ENCODE measurements around the gene GINS1. TPM values are rescaled to one million over a fixed set of nuclear protein-coding genes. Genes with fewer than 3 reads are reported as not detected.

GINS1 gene
- total RNA-seq, 4 donors from 2014 or later, result 0.31 to 1.2 (median 1.2) TPM; not detected in 1

DNA sequence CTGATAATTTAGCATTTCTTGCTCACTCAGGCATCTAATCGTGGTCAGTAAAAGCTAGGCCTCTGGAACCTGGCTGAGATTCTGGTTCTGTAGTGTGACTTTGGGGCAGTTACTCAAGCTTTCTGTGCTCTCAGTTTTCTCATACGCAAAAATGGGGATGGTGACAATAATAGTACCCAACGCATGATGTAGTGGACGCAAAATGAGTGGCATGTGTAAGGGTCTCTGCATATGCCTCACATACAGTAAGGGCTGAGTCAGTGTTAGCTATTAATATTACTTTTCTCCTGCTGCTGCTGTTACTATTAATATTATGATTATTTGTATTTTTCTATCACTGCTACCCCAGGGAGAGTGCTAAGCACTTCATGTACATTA, 686 bp downstream of the GINS1 start:
- TF ChIP-seq POLR2AphosphoS5 (IDR thresholded peaks at IDR 0.05), result no peak
- TF ChIP-seq, protein P1, sequence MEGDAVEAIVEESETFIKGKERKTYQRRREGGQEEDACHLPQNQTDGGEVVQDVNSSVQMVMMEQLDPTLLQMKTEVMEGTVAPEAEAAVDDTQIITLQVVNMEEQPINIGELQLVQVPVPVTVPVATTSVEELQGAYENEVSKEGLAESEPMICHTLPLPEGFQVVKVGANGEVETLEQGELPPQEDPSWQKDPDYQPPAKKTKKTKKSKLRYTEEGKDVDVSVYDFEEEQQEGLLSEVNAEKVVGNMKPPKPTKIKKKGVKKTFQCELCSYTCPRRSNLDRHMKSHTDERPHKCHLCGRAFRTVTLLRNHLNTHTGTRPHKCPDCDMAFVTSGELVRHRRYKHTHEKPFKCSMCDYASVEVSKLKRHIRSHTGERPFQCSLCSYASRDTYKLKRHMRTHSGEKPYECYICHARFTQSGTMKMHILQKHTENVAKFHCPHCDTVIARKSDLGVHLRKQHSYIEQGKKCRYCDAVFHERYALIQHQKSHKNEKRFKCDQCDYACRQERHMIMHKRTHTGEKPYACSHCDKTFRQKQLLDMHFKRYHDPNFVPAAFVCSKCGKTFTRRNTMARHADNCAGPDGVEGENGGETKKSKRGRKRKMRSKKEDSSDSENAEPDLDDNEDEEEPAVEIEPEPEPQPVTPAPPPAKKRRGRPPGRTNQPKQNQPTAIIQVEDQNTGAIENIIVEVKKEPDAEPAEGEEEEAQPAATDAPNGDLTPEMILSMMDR (IDR thresholded peaks at IDR 0.05), result no peak
- TF ChIP-seq POLR2A (IDR thresholded peaks at IDR 0.05), result no peak
- TF ChIP-seq EP300 (IDR thresholded peaks at IDR 0.05), result no peak
- Histone ChIP-seq H3K9me3 (peaks cover 0 to 7% (median 0%) of the 10 kb centered on the region in 3 donors), H3K36me3 (no peaks in the 10 kb centered on the region), H3K4me3 (peak overlapping the region; percentile 64 to 81), H3K27me3 (no peaks in the 10 kb centered on the region), H3K4me1 (peaks cover 0 to 10% (median 0%) of the 10 kb centered on the region in 3 donors), H3K27ac (peak overlapping the region in 2 of 4 donors; percentile 53 to 72)
- WGBS, 2 donors (ENCODE audit: low coverage in 1 of 2), result 0 to 7% methylated on average over 3 to 4 of the region's 4 CpGs
- no peak for ATAC-seq

DNA sequence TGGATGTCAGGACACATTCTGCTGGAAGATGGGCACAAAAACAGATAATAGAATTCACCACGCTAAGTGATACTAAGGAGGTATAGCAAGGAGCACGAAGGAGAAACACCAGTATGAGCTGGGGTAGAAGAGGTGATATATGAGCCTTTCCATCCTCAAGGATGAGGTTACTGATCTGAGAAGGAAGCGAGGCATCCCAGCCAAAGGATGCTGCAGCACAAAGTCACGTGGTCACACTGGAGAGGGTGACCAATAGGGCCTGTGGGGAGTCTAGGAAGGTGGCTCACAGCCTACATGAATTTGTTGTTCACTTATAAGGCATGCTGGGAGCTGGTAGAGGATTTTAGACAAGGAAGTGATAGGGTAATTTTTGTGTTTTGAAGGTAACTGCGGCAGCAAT, 1.4 kb downstream of the GINS1 start:
- 86 to 98% methylated on average over 4 to 5 of the region's 5 CpGs for WGBS, 2 donors (ENCODE audit: low coverage in 1 of 2)
- no peak overlapping the region for H3K27ac ChIP-seq
- no peak overlapping the region for H3K4me3 ChIP-seq
- no peak for ATAC-seq
- no peaks in the 10 kb centered on the region for H3K27me3 ChIP-seq
- peaks cover 0 to 10% (median 0%) of the 10 kb centered on the region in 3 donors for H3K4me1 ChIP-seq
- H3K36me3 ChIP-seq, result no peaks in the 10 kb centered on the region
- TF ChIP-seq POLR2A (IDR thresholded peaks at IDR 0.05) (no peak), EP300 (IDR thresholded peaks at IDR 0.05) (no peak), POLR2AphosphoS5 (IDR thresholded peaks at IDR 0.05) (no peak)
- TF ChIP-seq, protein P1 (IDR thresholded peaks at IDR 0.05), result no peak
- H3K9me3 ChIP-seq, result peaks cover 0 to under 1% (median 0%) of the 10 kb centered on the region in 3 donors

DNA sequence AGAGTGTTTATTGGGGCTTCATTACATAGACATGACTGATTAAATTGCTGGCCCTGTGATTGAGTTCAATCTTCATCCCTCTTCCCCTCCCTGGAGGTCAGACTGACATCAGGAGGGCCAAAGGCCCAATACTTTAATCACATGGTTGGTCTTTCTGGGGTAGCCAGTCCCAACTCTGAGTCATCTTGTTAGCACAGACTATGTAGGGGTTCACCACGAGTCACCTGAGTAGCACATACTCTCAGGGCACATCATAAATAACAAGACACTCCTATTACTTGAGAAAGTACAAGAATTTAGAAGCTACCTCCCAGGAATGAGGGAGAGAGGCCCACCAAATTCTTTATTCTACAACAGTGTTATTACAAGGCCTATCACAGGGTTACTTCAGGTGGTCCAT, 11.3 kb downstream of the GINS1 start:
- H3K27ac ChIP-seq, result no peak overlapping the region
- H3K36me3 ChIP-seq, result no peaks in the 10 kb centered on the region
- WGBS, 2 donors (ENCODE audit: low coverage in 1 of 2), result 100% methylated on average over 1 of the region's 1 CpG; no CpG with 5 or more reads in 1 of the 2 donors
- H3K4me1 ChIP-seq, result no peaks in the 10 kb centered on the region
- H3K4me3 ChIP-seq, result no peak overlapping the region
- no peaks in the 10 kb centered on the region for H3K27me3 ChIP-seq
- no peaks in the 10 kb centered on the region for H3K9me3 ChIP-seq
- no peak for ATAC-seq
- no peak for TF ChIP-seq POLR2AphosphoS5 (IDR thresholded peaks at IDR 0.05)
- no peak for TF ChIP-seq POLR2A (IDR thresholded peaks at IDR 0.05)
- TF ChIP-seq, protein P1 (IDR thresholded peaks at IDR 0.05), result no peak
- TF ChIP-seq EP300 (IDR thresholded peaks at IDR 0.05), result no peak

DNA sequence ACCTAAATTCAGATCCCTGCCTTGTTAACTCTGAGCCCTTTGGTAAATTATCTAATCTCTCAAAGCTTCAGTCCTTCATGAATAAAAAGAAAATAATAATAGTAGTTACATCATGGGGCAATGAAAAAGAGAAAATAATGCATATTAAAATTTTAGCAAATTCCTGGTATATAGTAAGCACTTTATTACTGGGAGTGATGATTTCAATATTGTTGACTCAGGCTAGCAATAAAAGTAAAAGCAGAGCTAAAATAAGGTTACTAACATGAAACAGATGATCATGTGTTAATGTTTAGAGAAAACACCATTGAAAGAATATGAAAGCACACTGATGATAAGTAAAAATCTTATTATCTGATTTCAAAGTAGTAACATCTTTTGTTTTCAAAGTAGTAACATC, 13.6 kb downstream of the GINS1 start:
- Histone ChIP-seq H3K27ac (no peak overlapping the region), H3K9me3 (no peaks in the 10 kb centered on the region), H3K4me3 (no peak overlapping the region), H3K36me3 (no peaks in the 10 kb centered on the region), H3K4me1 (no peaks in the 10 kb centered on the region), H3K27me3 (no peaks in the 10 kb centered on the region)
- ATAC-seq, result no peak
- TF ChIP-seq POLR2AphosphoS5 (IDR thresholded peaks at IDR 0.05), result no peak
- no peak for TF ChIP-seq POLR2A (IDR thresholded peaks at IDR 0.05)
- no peak for TF ChIP-seq EP300 (IDR thresholded peaks at IDR 0.05)
- TF ChIP-seq, protein P1 (IDR thresholded peaks at IDR 0.05), result no peak

DNA sequence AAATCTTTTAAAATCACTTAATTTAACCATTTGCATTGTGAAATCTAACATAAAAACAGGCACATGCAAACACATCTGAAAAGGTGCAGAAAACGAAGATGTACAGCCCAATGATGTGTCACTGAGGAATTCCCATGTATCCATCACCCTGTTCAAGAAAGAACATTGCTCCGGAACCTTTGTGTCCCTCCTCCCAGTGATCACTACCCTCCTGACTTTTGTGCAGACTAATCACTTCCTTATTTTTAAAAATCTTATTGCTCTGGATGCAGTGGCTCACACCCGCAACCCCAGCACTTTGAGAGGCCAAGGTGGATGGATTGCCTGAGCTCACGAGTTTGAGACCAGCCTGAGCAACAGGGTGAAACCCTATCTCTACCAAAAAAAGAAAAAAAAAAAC, 14.6 kb downstream of the GINS1 start:
- TF ChIP-seq, protein P1 (IDR thresholded peaks at IDR 0.05), result no peak
- no peak for TF ChIP-seq POLR2A (IDR thresholded peaks at IDR 0.05)
- no peak for TF ChIP-seq POLR2AphosphoS5 (IDR thresholded peaks at IDR 0.05)
- no peak for TF ChIP-seq EP300 (IDR thresholded peaks at IDR 0.05)
- ATAC-seq, result no peak
- H3K36me3 ChIP-seq, result no peaks in the 10 kb centered on the region
- no peaks in the 10 kb centered on the region for H3K9me3 ChIP-seq
- H3K4me3 ChIP-seq, result no peak overlapping the region
- H3K27ac ChIP-seq, result no peak overlapping the region
- no peaks in the 10 kb centered on the region for H3K27me3 ChIP-seq
- H3K4me1 ChIP-seq, result no peaks in the 10 kb centered on the region
- 54 to 70% methylated on average over 2 of the region's 4 CpGs for WGBS, 2 donors (ENCODE audit: low coverage in 1 of 2)
